KOPT-K1 (cell line): ENCODE measurements around the gene ABCA1.

Source experiments
- H3K27ac ChIP-seq: fragments of 200-600 bp; sonication (generic); 2 replicates; pipeline ENCODE4 v1.5.1; 2016; ENCODE audit warnings: antibody characterized with exemption, mild to moderate bottlenecking, low read depth, low read length; ENCODE audit not compliant: poor library complexity, severe bottlenecking
- H3K36me3 ChIP-seq: fragments of 200-600 bp; sonication (generic); 2 replicates; pipeline ENCODE4 v1.5.1; 2017; ENCODE audit warnings: antibody characterized with exemption, mild to moderate bottlenecking, low read length, moderate library complexity; ENCODE audit not compliant: insufficient read depth
- H3K9me3 ChIP-seq: fragments of 200-600 bp; sonication (generic); 2 replicates; pipeline ENCODE4 v1.5.1; 2017; ENCODE audit warnings: antibody characterized with exemption, low read length, mild to moderate bottlenecking; ENCODE audit not compliant: insufficient read depth, poor library complexity, severe bottlenecking

ABCA1 gene

GRCh38 chr9:104835161-104835560, 92.8 kb downstream of the ABCA1 start:
- Histone ChIP-seq H3K9me3 (no peaks in the 10 kb centered on the region), H3K27ac (no peak overlapping the region), H3K36me3 (no peaks in the 10 kb centered on the region)

- Histone ChIP-seq H3K9me3 (no peaks in the 10 kb centered on the region), H3K36me3 (no peaks in the 10 kb centered on the region), H3K27ac (no peak overlapping the region)
These were observed 94.3 kb downstream of the ABCA1 start for GRCh38 chr9:104833696-104834095.

- Histone ChIP-seq H3K36me3 (no peaks in the 10 kb centered on the region), H3K27ac (no peak overlapping the region), H3K9me3 (no peaks in the 10 kb centered on the region)
These were observed 96.3 kb downstream of the ABCA1 start for GRCh38 chr9:104831681-104832080.

- no peaks in the 10 kb centered on the region for H3K9me3 ChIP-seq
- H3K27ac ChIP-seq = no peak overlapping the region
- no peaks in the 10 kb centered on the region for H3K36me3 ChIP-seq
These were observed 101.0 kb downstream of the ABCA1 start for GRCh38 chr9:104826911-104827310.

GRCh38 chr9:104826079-104826775, 101.7 kb downstream of the ABCA1 start:
- no peaks in the 10 kb centered on the region for H3K9me3 ChIP-seq
- H3K27ac ChIP-seq = no peak overlapping the region
- no peaks in the 10 kb centered on the region for H3K36me3 ChIP-seq

GRCh38 chr9:104820336-104820735, 107.6 kb downstream of the ABCA1 start:
- no peaks in the 10 kb centered on the region for H3K36me3 ChIP-seq

GRCh38 chr9:104819033-104819432, 108.9 kb downstream of the ABCA1 start:
- Histone ChIP-seq H3K9me3 (peaks cover 4% of the 10 kb centered on the region), H3K27ac (no peak overlapping the region), H3K36me3 (no peaks in the 10 kb centered on the region)

More at GRCh38 chr9:104820336-104820735, 107.6 kb downstream of the ABCA1 start:
- peaks cover 4% of the 10 kb centered on the region for H3K9me3 ChIP-seq
- no peak overlapping the region for H3K27ac ChIP-seq

- H3K36me3 ChIP-seq = no peaks in the 10 kb centered on the region
These were observed 110.5 kb downstream of the ABCA1 start for GRCh38 chr9:104817437-104817836.

GRCh38 chr9:104815851-104816565, 111.9 kb downstream of the ABCA1 start:
- Histone ChIP-seq H3K27ac (no peak overlapping the region), H3K36me3 (no peaks in the 10 kb centered on the region), H3K9me3 (peaks cover 4% of the 10 kb centered on the region)

More at GRCh38 chr9:104817437-104817836, 110.5 kb downstream of the ABCA1 start:
- Histone ChIP-seq H3K27ac (no peak overlapping the region), H3K9me3 (peaks cover 4% of the 10 kb centered on the region)

GRCh38 chr9:104810421-104811339, 117.3 kb downstream of the ABCA1 start:
- no peaks in the 10 kb centered on the region for H3K9me3 ChIP-seq
- H3K36me3 ChIP-seq = no peaks in the 10 kb centered on the region
- no peak overlapping the region for H3K27ac ChIP-seq

- Histone ChIP-seq H3K36me3 (no peaks in the 10 kb centered on the region), H3K27ac (no peak overlapping the region), H3K9me3 (no peaks in the 10 kb centered on the region)
These were observed 119.8 kb downstream of the ABCA1 start for GRCh38 chr9:104808035-104808614.

GRCh38 chr9:104805441-104805840, 122.5 kb downstream of the ABCA1 start:
- Histone ChIP-seq H3K36me3 (no peaks in the 10 kb centered on the region), H3K27ac (no peak overlapping the region), H3K9me3 (no peaks in the 10 kb centered on the region)

GRCh38 chr9:104802906-104803305, 125.0 kb downstream of the ABCA1 start:
- no peak overlapping the region for H3K27ac ChIP-seq
- no peaks in the 10 kb centered on the region for H3K9me3 ChIP-seq
- H3K36me3 ChIP-seq = no peaks in the 10 kb centered on the region

GRCh38 chr9:104802110-104802509, 125.8 kb downstream of the ABCA1 start:
- no peaks in the 10 kb centered on the region for H3K36me3 ChIP-seq
- no peak overlapping the region for H3K27ac ChIP-seq
- no peaks in the 10 kb centered on the region for H3K9me3 ChIP-seq
